HepG2 (cell line): ENCODE data around the gene SOX13. TPM values are rescaled to one million over a fixed set of nuclear protein-coding genes. Genes with fewer than 3 reads are reported as not detected.

ENCODE experiments used
- BHLHE40 ChIP-seq: IDR thresholded peaks from 2 replicates; pipeline ENCODE4 v1.6.1; 2011; ENCODE audit warnings: low read length, improper control_type of control experiment
- CBX2 ChIP-seq, 2 experiments: fragments of 200-600 bp in 1 of 2; sonication (generic); formaldehyde crosslinking in 1 of 2; IDR thresholded peaks; 2 replicates each; pipeline versions ENCODE4 v1.7.0 to v1.8.1; 2018 to 2022; ENCODE audit warnings: low read depth in 2 of 2, low read length in 1 of 2, mild to moderate bottlenecking in 1 of 2, missing genetic modification reagents in 1 of 2
- FIP1L1 ChIP-seq: fragments of 200-400 bp; formaldehyde crosslinking; IDR thresholded peaks from 2 replicates; pipeline ENCODE4 v1.6.1; 2018; ENCODE audit warnings: low read depth, mild to moderate bottlenecking, low read length, moderate library complexity, borderline replicate concordance; ENCODE audit not compliant: insufficient read depth
- FOSL2 ChIP-seq: sonication (generic); formaldehyde crosslinking; IDR thresholded peaks from 2 replicates; pipeline ENCODE4 v1.4.0; 2020; ENCODE audit warnings: missing genetic modification reagents
- HDAC2 ChIP-seq: sonication (generic); formaldehyde crosslinking; IDR thresholded peaks from 2 replicates; pipeline ENCODE4 v1.4.0; 2020; ENCODE audit warnings: missing genetic modification reagents
- HNF4G ChIP-seq, 2 experiments: sonication (generic) in 1 of 2; formaldehyde crosslinking in 1 of 2; IDR thresholded peaks; 2 replicates each; pipeline versions ENCODE4 v1.4.0 to v1.6.1; 2011 to 2020; ENCODE audit warnings: borderline replicate concordance in 2 of 2, low read depth in 2 of 2, mild to moderate bottlenecking in 2 of 2, low read length in 1 of 2, missing genetic modification reagents in 1 of 2, moderate library complexity in 1 of 2
- HNRNPH1 ChIP-seq: fragments of 200-400 bp; formaldehyde crosslinking; optimal IDR thresholded peaks from 2 replicates; pipeline ENCODE3; 2017; ENCODE audit warnings: mild to moderate bottlenecking, low read depth, low read length
- MED1 ChIP-seq: sonication (generic); formaldehyde crosslinking; IDR thresholded peaks from 2 replicates; pipeline ENCODE4 v1.4.0; 2020; ENCODE audit warnings: missing genetic modification reagents
- MTERF4 ChIP-seq: sonication (generic); formaldehyde crosslinking; IDR thresholded peaks from 2 replicates; pipeline ENCODE4 v1.8.0; 2023; ENCODE audit warnings: mild to moderate bottlenecking, missing genetic modification reagents
- SMYD3 ChIP-seq: sonication (generic); formaldehyde crosslinking; IDR thresholded peaks from 2 replicates; pipeline ENCODE4 v1.8.1; 2023; ENCODE audit warnings: mild to moderate bottlenecking, missing genetic modification reagents
- ZNF253 ChIP-seq: sonication (generic); formaldehyde crosslinking; IDR thresholded peaks from 2 replicates; pipeline ENCODE4 v1.8.0; 2022; ENCODE audit warnings: mild to moderate bottlenecking, missing genetic modification reagents, borderline replicate concordance
- ZNF343 ChIP-seq: sonication (generic); formaldehyde crosslinking; IDR thresholded peaks from 2 replicates; pipeline ENCODE4 v1.4.0; 2020; ENCODE audit warnings: mild to moderate bottlenecking, missing genetic modification reagents
- ZNF503 ChIP-seq: sonication (generic); formaldehyde crosslinking; IDR thresholded peaks from 2 replicates; pipeline ENCODE4 v1.4.0; 2020; ENCODE audit warnings: missing genetic modification reagents
- ZNF687 ChIP-seq: sonication (generic); formaldehyde crosslinking; IDR thresholded peaks from 2 replicates; pipeline ENCODE4 v1.5.1; 2020; ENCODE audit warnings: mild to moderate bottlenecking, missing genetic modification reagents, moderate library complexity
- ZNF879 ChIP-seq: sonication (generic); formaldehyde crosslinking; IDR thresholded peaks from 2 replicates; pipeline ENCODE4 v1.8.1; 2023; ENCODE audit warnings: missing genetic modification reagents
- ZSCAN21 ChIP-seq: sonication (generic); formaldehyde crosslinking; IDR thresholded peaks from 2 replicates; pipeline ENCODE4 v1.8.0; 2022; ENCODE audit warnings: mild to moderate bottlenecking, missing genetic modification reagents, moderate library complexity, borderline replicate concordance
- polyA plus RNA-seq, 8 experiments: library from polyadenylated mRNA; depleted of rRNA in 3 of 8; stranded (reverse) in 7 of 8; unstranded in 1 of 8; fragments of >200 nt; fragmentation: Illumina TruSeq in 4 of 8; extraction: Trizol in 4 of 8; gene quantifications; 2 replicates each; pipeline versions ENCODE4 v1.2.1 to v1.2.3, GENCODE V29; 2011 to 2016; ENCODE audit warnings: low read depth in 4 of 8, missing spikeins in 1 of 8, mixed read lengths in 1 of 8; ENCODE audit not compliant: insufficient read depth in 1 of 8
- total RNA-seq, 5 experiments: library from RNA; depleted of rRNA; stranded (reverse); fragments of >200 nt; fragmentation: Illumina TruSeq; extraction: Trizol; gene quantifications; 2 replicates each; pipeline ENCODE4 v1.2.3, GENCODE V29; 2016; ENCODE audit warnings: low read depth in 1 of 5
- TF ChIP-seq, protein P1 (sequence below), 2 experiments: IDR thresholded peaks; 2 replicates each; pipeline ENCODE4 v1.6.1; 2011 to 2012; ENCODE audit warnings: low read length in 2 of 2, borderline replicate concordance in 1 of 2, low read depth in 1 of 2, mild to moderate bottlenecking in 1 of 2, moderate library complexity in 1 of 2

SOX13 gene
- total and polyA plus RNA-seq, 2 of the 13 experiments (the other 11 are each of a cell fraction or from before 2014, with no cell fraction given): 13.3 to 15.8 TPM

DNA sequence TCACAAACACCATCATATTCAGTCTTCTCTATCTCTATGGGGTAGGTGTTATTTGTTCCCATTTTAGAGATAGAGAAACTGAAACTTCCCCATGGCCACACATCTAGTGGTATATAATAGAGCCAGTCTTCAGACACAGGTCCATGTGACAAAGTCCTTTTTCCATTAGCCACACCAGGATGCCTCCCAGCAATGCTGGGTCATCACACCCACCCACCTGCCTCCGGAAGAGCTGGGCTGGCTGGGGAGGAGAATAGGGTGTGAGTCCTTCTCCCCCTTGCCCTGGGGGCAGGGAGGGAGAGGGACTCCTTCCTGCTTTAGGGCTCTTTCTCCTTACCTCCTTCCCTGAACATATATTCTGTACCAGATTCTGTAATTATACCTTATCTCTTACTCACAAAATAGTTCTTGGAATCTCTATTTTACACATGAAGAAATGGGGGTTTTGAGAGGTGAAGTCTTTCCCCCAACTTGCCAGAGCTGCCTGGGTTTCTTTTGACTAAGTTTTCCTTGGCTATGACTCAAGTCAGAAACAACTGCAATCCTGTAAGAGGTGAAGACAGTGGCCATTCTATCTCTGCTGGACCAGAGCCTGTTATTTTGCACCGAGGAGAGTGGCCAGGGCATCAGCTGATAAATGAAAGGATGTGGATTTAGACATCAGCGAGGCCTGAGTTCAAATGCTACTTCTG is 30.0 kb downstream of the SOX13 start (continued):
- no peak for TF ChIP-seq FIP1L1
- TF ChIP-seq ZNF879 (CRISPR knock-in tag): no peak
- TF ChIP-seq BHLHE40: no peak
- no peak for TF ChIP-seq MTERF4 (CRISPR knock-in tag)
- TF ChIP-seq ZNF503 (CRISPR knock-in tag): no peak
- TF ChIP-seq, protein P1, sequence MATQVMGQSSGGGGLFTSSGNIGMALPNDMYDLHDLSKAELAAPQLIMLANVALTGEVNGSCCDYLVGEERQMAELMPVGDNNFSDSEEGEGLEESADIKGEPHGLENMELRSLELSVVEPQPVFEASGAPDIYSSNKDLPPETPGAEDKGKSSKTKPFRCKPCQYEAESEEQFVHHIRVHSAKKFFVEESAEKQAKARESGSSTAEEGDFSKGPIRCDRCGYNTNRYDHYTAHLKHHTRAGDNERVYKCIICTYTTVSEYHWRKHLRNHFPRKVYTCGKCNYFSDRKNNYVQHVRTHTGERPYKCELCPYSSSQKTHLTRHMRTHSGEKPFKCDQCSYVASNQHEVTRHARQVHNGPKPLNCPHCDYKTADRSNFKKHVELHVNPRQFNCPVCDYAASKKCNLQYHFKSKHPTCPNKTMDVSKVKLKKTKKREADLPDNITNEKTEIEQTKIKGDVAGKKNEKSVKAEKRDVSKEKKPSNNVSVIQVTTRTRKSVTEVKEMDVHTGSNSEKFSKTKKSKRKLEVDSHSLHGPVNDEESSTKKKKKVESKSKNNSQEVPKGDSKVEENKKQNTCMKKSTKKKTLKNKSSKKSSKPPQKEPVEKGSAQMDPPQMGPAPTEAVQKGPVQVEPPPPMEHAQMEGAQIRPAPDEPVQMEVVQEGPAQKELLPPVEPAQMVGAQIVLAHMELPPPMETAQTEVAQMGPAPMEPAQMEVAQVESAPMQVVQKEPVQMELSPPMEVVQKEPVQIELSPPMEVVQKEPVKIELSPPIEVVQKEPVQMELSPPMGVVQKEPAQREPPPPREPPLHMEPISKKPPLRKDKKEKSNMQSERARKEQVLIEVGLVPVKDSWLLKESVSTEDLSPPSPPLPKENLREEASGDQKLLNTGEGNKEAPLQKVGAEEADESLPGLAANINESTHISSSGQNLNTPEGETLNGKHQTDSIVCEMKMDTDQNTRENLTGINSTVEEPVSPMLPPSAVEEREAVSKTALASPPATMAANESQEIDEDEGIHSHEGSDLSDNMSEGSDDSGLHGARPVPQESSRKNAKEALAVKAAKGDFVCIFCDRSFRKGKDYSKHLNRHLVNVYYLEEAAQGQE (IDR thresholded peaks at IDR 0.05; ENCODE audit: borderline replicate concordance in 1 of 2, low read depth in 1 of 2, low read length in 2 of 2): no peak
- TF ChIP-seq SMYD3 (CRISPR knock-in tag): no peak
- peak; percentile 19; the same call in 1 of the 2 replicates for TF ChIP-seq HNF4G (IDR thresholded peaks at IDR 0.05; ENCODE audit: borderline replicate concordance, low read depth, low read length)
- no peak for TF ChIP-seq HNF4G (CRISPR knock-in tag; IDR thresholded peaks at IDR 0.05; ENCODE audit: borderline replicate concordance, low read depth)
- TF ChIP-seq ZNF343 (CRISPR knock-in tag): 0 out of 2 replicates have a peak, but pooled peaks have one; percentile 31
- peak; percentile 24; the same call in 1 of the 2 replicates for TF ChIP-seq FOSL2 (CRISPR knock-in tag)
- TF ChIP-seq MED1: 0 out of 2 replicates have a peak, but pooled peaks have one; percentile 31
- TF ChIP-seq ZNF687 (CRISPR knock-in tag): no peak
- no peak for TF ChIP-seq CBX2 (IDR thresholded peaks at IDR 0.05; ENCODE audit: low read depth, low read length)
- no peak for TF ChIP-seq CBX2 (CRISPR knock-in tag; IDR thresholded peaks at IDR 0.05; ENCODE audit: low read depth)
- no peak for TF ChIP-seq HNRNPH1
- TF ChIP-seq ZSCAN21 (CRISPR knock-in tag): no peak
- TF ChIP-seq HDAC2 (CRISPR knock-in tag): 0 out of 2 replicates have a peak, but pooled peaks have one; percentile 10
- no peak for TF ChIP-seq ZNF253 (CRISPR knock-in tag)
